GM12878 (cell line): ENCODE measurements around the gene MCC. TPM values are rescaled to one million over a fixed set of nuclear protein-coding genes. Genes with fewer than 3 reads are reported as not detected.

Experiments
- ATAC-seq: fragments of 200-7000 bp; cut with Tn5 transposase; 3 replicates; pipeline ENCODE4 v1.9.1; 2020; ENCODE audit warnings: mild to moderate bottlenecking, moderate library complexity
- BruUV-seq: library from RNA; stranded (reverse); fragments of 400-500 nt; replicated peaks from 2 replicates; lab custom pipeline; 2021; lab: Mats Ljungman, UMichigan
- CTCF ChIA-PET: fragments of 300-600 bp; sonication (Branson Sonifier 250); formaldehyde crosslinking; extraction: SDS; loops from one replicate; lab custom pipeline; 2021; ENCODE audit warnings: inconsistent platforms; lab: Yijun Ruan, JAX
- POLR2A ChIA-PET: fragments of 350-600 bp; formaldehyde crosslinking; extraction: SDS; loops from one replicate; lab custom pipeline; 2021; ENCODE audit warnings: inconsistent platforms; lab: Charles Lee
- RAD21 ChIA-PET: fragments of 300-600 bp; sonication (Branson Sonifier 250); formaldehyde crosslinking; loops from one replicate; lab custom pipeline; 2023; ENCODE audit warnings: antibody characterized with exemption; ENCODE audit not compliant: unreplicated experiment; lab: Charles Lee
- SMC1A ChIA-PET: fragments of 300-600 bp; sonication (Branson Sonifier 250); formaldehyde crosslinking; loops from one replicate; lab custom pipeline; 2023; ENCODE audit not compliant: unreplicated experiment, uncharacterized antibody; lab: Charles Lee
- DNase-seq: peaks from one replicate; pipeline ENCODE4 v3.0.0-alpha.2; 2011; ENCODE audit warnings: low read depth, low spot score
- FAIRE-seq: peaks from 3 replicates; lab custom pipeline; 2011; peaks lifted over from hg19 to GRCh38; lab: Jason Lieb, UNC
- H2AFZ ChIP-seq: 2 replicates; pipeline ENCODE4 v1.6.0; 2011; ENCODE audit warnings: low read depth, low read length, control low read depth; ENCODE audit not compliant: control insufficient read depth
- H3K27ac ChIP-seq: 2 replicates; pipeline ENCODE4 v1.5.1; 2011; ENCODE audit warnings: control low read depth; ENCODE audit not compliant: control insufficient read depth, insufficient read depth
- H3K27me3 ChIP-seq, 2 experiments: replicated peaks in 1 of 2; 2 replicates each; pipeline versions ENCODE4 v1.6.0 to v1.6.1; 2011; ENCODE audit warnings: low read length in 1 of 2; ENCODE audit not compliant: control insufficient read depth in 2 of 2, insufficient read depth in 2 of 2
- H3K36me3 ChIP-seq, 2 experiments: 2 replicates each; pipeline ENCODE4 v1.5.1; 2011; ENCODE audit warnings: low read length in 1 of 2; ENCODE audit not compliant: control insufficient read depth in 2 of 2, insufficient read depth in 2 of 2
- H3K4me1 ChIP-seq: 2 replicates; pipeline ENCODE4 v1.6.1; 2011; ENCODE audit warnings: mild to moderate bottlenecking, low read length, moderate library complexity, mixed read lengths; ENCODE audit not compliant: control insufficient read depth, insufficient read depth
- H3K4me2 ChIP-seq: 2 replicates; pipeline ENCODE4 v1.6.0; 2011; ENCODE audit warnings: control low read depth; ENCODE audit not compliant: control insufficient read depth, insufficient read depth
- H3K4me3 ChIP-seq: fragments of 200-600 bp; sonication (generic); 2 replicates; pipeline ENCODE4 v1.5.1; 2016
- H3K79me2 ChIP-seq: 2 replicates; pipeline ENCODE4 v1.6.0; 2011; ENCODE audit warnings: low read length; ENCODE audit not compliant: control insufficient read depth, insufficient read depth
- H3K9ac ChIP-seq: 2 replicates; pipeline ENCODE4 v1.8.0; 2011; ENCODE audit warnings: low read length, control low read depth, mixed read lengths; ENCODE audit not compliant: control insufficient read depth, insufficient read depth
- H3K9me3 ChIP-seq: replicated peaks from 3 replicates; pipeline ENCODE4 v1.5.1; 2011; ENCODE audit warnings: mild to moderate bottlenecking, low read length; ENCODE audit not compliant: control insufficient read depth, insufficient read depth
- H4K20me1 ChIP-seq: 2 replicates; pipeline ENCODE4 v1.6.0; 2011; ENCODE audit not compliant: control insufficient read depth, insufficient read depth
- ASH2L ChIP-seq: fragments of 300-600, 200-600 bp; sonication (generic); IDR thresholded peaks from 2 replicates; pipeline ENCODE4 v1.6.1; 2017; ENCODE audit warnings: low read depth, mild to moderate bottlenecking, borderline replicate concordance
- ATF3 ChIP-seq: IDR thresholded peaks from 2 replicates; pipeline ENCODE4 v1.6.1; 2011; ENCODE audit warnings: low read depth, mild to moderate bottlenecking, low read length, moderate library complexity, borderline replicate concordance; ENCODE audit errors: extremely low read depth
- FOS ChIP-seq: IDR thresholded peaks from 3 replicates; pipeline ENCODE4 v1.6.1; 2011; ENCODE audit warnings: borderline replicate concordance; ENCODE audit not compliant: insufficient read length; ENCODE audit errors: extremely low read depth
- KLF5 ChIP-seq: fragments of 450-650 bp; IDR thresholded peaks from 2 replicates; pipeline ENCODE4 v1.6.1; 2014; ENCODE audit warnings: mild to moderate bottlenecking; ENCODE audit not compliant: partially characterized antibody
- SMAD1 ChIP-seq: fragments of 450-650 bp; IDR thresholded peaks from 2 replicates; pipeline ENCODE4 v1.6.1; 2018; ENCODE audit warnings: mild to moderate bottlenecking, low read depth; ENCODE audit not compliant: partially characterized antibody
- TCF12 ChIP-seq: IDR thresholded peaks from 2 replicates; pipeline ENCODE4 v1.6.1; 2011; ENCODE audit warnings: low read depth, mild to moderate bottlenecking, low read length
- USF1 ChIP-seq: IDR thresholded peaks from 2 replicates; pipeline ENCODE4 v1.6.1; 2011; ENCODE audit warnings: borderline replicate concordance, low read depth, mild to moderate bottlenecking, moderate library complexity, mixed read lengths, low read length; ENCODE audit not compliant: insufficient read depth; ENCODE audit errors: extremely low read length
- ZBTB40 ChIP-seq: fragments of 450-650 bp; IDR thresholded peaks from 2 replicates; pipeline ENCODE4 v1.6.1; 2016; ENCODE audit warnings: mild to moderate bottlenecking, moderate library complexity, borderline replicate concordance
- ZNF207 ChIP-seq: fragments of 450-650 bp; IDR thresholded peaks from 2 replicates; pipeline ENCODE4 v1.6.1; 2014; ENCODE audit warnings: antibody characterized with exemption, mild to moderate bottlenecking, borderline replicate concordance
- ZNF592 ChIP-seq: fragments of 450-650 bp; IDR thresholded peaks from 2 replicates; pipeline ENCODE4 v1.6.1; 2017; ENCODE audit warnings: mild to moderate bottlenecking, moderate library complexity
- WGBS: methylation state at CpG from one replicate; pipeline ENCODE4 v1.1.6; 2016; ENCODE audit warnings: low lambda C conversion rate; ENCODE audit not compliant: insufficient replicate concordance, insufficient coverage; ENCODE audit errors: missing lambda C conversion rate; 5-methylcytosine and 5-hydroxymethylcytosine counted together
- in situ Hi-C: fragments of 300-500 bp; cut with MboI; formaldehyde crosslinking; loops from 9 replicates; pipeline ENCODE4 v1.14.3; 2018; ENCODE audit warnings: mixed read lengths
- intact Hi-C: fragments of 100-400 bp; cut with micrococcal nuclease; formaldehyde crosslinking; loops from one replicate; pipeline ENCODE4 v1.14.2; 2022; ENCODE audit not compliant: unreplicated experiment
- polyA plus RNA-seq, 11 experiments: library from polyadenylated mRNA; depleted of rRNA in 4 of 11; unstranded in 6 of 11; stranded (reverse) in 5 of 11; fragments of >200 nt; fragmentation: Nextera tagmentation in 4 of 11; fragmentation: Illumina TruSeq in 1 of 11; extraction: Ambion mirVana in 4 of 11; extraction: Trizol in 1 of 11; gene quantifications; 1 replicate in 1 of 11; 2 replicates in 10 of 11; pipeline versions ENCODE4 v1.2.1 to v1.2.3, GENCODE V29; 2011 to 2016; ENCODE audit warnings: inconsistent platforms in 2 of 11, missing spikeins in 2 of 11, low read depth in 1 of 11
- total RNA-seq, 4 experiments: library from RNA; depleted of rRNA in 3 of 4; stranded (reverse); fragments of >200 nt in 3 of 4; fragmentation: Illumina TruSeq in 1 of 4; extraction: Trizol in 1 of 4; gene quantifications; 2 replicates each; pipeline versions ENCODE4 v1.2.1 to v1.2.3, GENCODE V29; 2013 to 2021

The MCC gene
- total and polyA plus RNA-seq, 10 of the 15 experiments (the other 5 are each of a cell fraction or from before 2014, with no cell fraction given), result 0.03 to 0.86 (median 0.16) TPM

- no peak for TF ChIP-seq ZNF592
Measured at GRCh38 chr5:113381791-113382190, 106.5 kb downstream of the MCC start (continued).

- Histone ChIP-seq H3K27me3 (no peaks in the 10 kb centered on the region), H4K20me1 (no peaks in the 10 kb centered on the region), H3K9me3 (no peaks in the 10 kb centered on the region), H3K9ac (no peak overlapping the region), H2AFZ (no peak overlapping the region), H3K4me2 (no peak overlapping the region), H3K27ac (no peak overlapping the region), H3K79me2 (no peaks in the 10 kb centered on the region), H3K36me3 (no peaks in the 10 kb centered on the region), H3K4me1 (no peaks in the 10 kb centered on the region), H3K4me3 (no peak overlapping the region)
- RAD21 ChIA-PET, result interaction anchor here (0.6 to 1.9 kb wide), 2 partner anchors 231 to 384 kb away, joined by 3 to 4 read pairs; no protein-coding TSS in a partner anchor
- intact Hi-C loops (no loop called here), in situ Hi-C loops (loop anchor here (5.0 kb wide), 1 partner anchor 226 kb away; no protein-coding TSS in a partner anchor)
- DNase-seq (no peak), FAIRE-seq (no peak), ATAC-seq (no peak)
- 31% methylated on average over 3 of the region's 3 CpGs for WGBS
- POLR2A ChIA-PET, result no interaction called here
- CTCF ChIA-PET, result interaction anchor here (1.1 to 4.9 kb wide), 6 partner anchors 14 to 385 kb away, joined by 5 to 57 read pairs (median 24); no protein-coding TSS in a partner anchor
- SMC1A ChIA-PET, result interaction anchor here (1.1 to 2.9 kb wide), 4 partner anchors 17 to 231 kb away, joined by 3 to 34 read pairs (median 8); no protein-coding TSS in a partner anchor
- BruUV-seq, result no TSS peak
- TF ChIP-seq TCF12 (no peak), USF1 (no peak), SMAD1 (no peak), ZNF207 (no peak), ATF3 (no peak), KLF5 (no peak), ZBTB40 (no peak), ASH2L (no peak), FOS (no peak)
Measured at GRCh38 chr5:113380807-113381326, 107.4 kb downstream of the MCC start.
